Measurements from ENCODE around the gene COTL1.

The COTL1 gene

GRCh38 chr16:84617791-84618580 is at the start of gene COTL1:
Gene COTL1 (minus strand): TSS chr16:84618078. CDS start chr16:84617914, 164 bp downstream.
- Mint-ChIP-seq H3K36me3 (peaks cover 20% of the 10 kb centered on the region), H3K9me3 (no peaks in the 10 kb centered on the region)

GRCh38 chr16:84665843-84666242 is 48.0 kb upstream of the COTL1 start:
- no peak for DNase-seq (ENCODE audit: low spot score in 2 of 2)
- H3K27me3 Mint-ChIP-seq: no peaks in the 10 kb centered on the region
- no peak overlapping the region for H3K27ac Mint-ChIP-seq
- H3K9me3 Mint-ChIP-seq: no peaks in the 10 kb centered on the region
- peaks cover 28% of the 10 kb centered on the region for H3K4me1 Mint-ChIP-seq
- no peak overlapping the region for H3K4me3 Mint-ChIP-seq
- ATAC-seq (ENCODE audit: low read depth): no peak
- peaks cover 19% of the 10 kb centered on the region for H3K36me3 Mint-ChIP-seq

More at GRCh38 chr16:84617791-84618580, at the start of gene COTL1:
- H3K27ac Mint-ChIP-seq: peak within 1 kb of the TSS; percentile 67
- H3K4me3 Mint-ChIP-seq: peak within 1 kb of the TSS; percentile 96
- H3K4me1 Mint-ChIP-seq: peaks cover 57% of the 10 kb centered on the region
- ATAC-seq (ENCODE audit: low read depth) (peak; percentile 82), DNase-seq (ENCODE audit: low spot score in 2 of 2) (peak; percentile 79 to 86)
- no peaks in the 10 kb centered on the region for H3K27me3 Mint-ChIP-seq

- Mint-ChIP-seq H3K27ac (no peak overlapping the region), H3K4me3 (no peak overlapping the region), H3K9me3 (no peaks in the 10 kb centered on the region), H3K4me1 (peaks cover 28% of the 10 kb centered on the region), H3K36me3 (peaks cover 21% of the 10 kb centered on the region), H3K27me3 (no peaks in the 10 kb centered on the region)
- ATAC-seq (ENCODE audit: low read depth): no peak
- DNase-seq (ENCODE audit: low spot score in 2 of 2): no peak
These were observed 47.5 kb upstream of the COTL1 start for GRCh38 chr16:84665359-84665758.

GRCh38 chr16:84663433-84664101 is 45.7 kb upstream of the COTL1 start:
- peak in 1 of 2 donors; percentile 18 for DNase-seq (ENCODE audit: low spot score in 2 of 2)
- Mint-ChIP-seq H3K27me3 (no peaks in the 10 kb centered on the region), H3K27ac (peak overlapping the region; percentile 64), H3K4me3 (peak overlapping the region; percentile 68), H3K36me3 (peaks cover 23% of the 10 kb centered on the region), H3K9me3 (no peaks in the 10 kb centered on the region), H3K4me1 (peaks cover 28% of the 10 kb centered on the region)
- peak; percentile 99 for ATAC-seq (ENCODE audit: low read depth)

GRCh38 chr16:84662471-84662870 is 44.6 kb upstream of the COTL1 start:
- ATAC-seq (ENCODE audit: low read depth) (no peak), DNase-seq (ENCODE audit: low spot score in 2 of 2) (no peak)
- H3K27ac Mint-ChIP-seq: no peak overlapping the region
- no peaks in the 10 kb centered on the region for H3K9me3 Mint-ChIP-seq
- peaks cover 28% of the 10 kb centered on the region for H3K36me3 Mint-ChIP-seq
- H3K27me3 Mint-ChIP-seq: no peaks in the 10 kb centered on the region
- H3K4me1 Mint-ChIP-seq: peaks cover 31% of the 10 kb centered on the region
- H3K4me3 Mint-ChIP-seq: no peak overlapping the region

GRCh38 chr16:84661418-84662060 is 43.7 kb upstream of the COTL1 start:
- H3K36me3 Mint-ChIP-seq: peaks cover 28% of the 10 kb centered on the region
- DNase-seq (ENCODE audit: low spot score in 2 of 2): no peak
- H3K9me3 Mint-ChIP-seq: no peaks in the 10 kb centered on the region
- no peaks in the 10 kb centered on the region for H3K27me3 Mint-ChIP-seq
- H3K4me1 Mint-ChIP-seq: peaks cover 37% of the 10 kb centered on the region
- no peak overlapping the region for H3K4me3 Mint-ChIP-seq
- H3K27ac Mint-ChIP-seq: no peak overlapping the region
- no peak for ATAC-seq (ENCODE audit: low read depth)

- Mint-ChIP-seq H3K27ac (no peak overlapping the region), H3K9me3 (no peaks in the 10 kb centered on the region), H3K36me3 (peaks cover 30% of the 10 kb centered on the region), H3K4me1 (peaks cover 41% of the 10 kb centered on the region), H3K27me3 (no peaks in the 10 kb centered on the region), H3K4me3 (no peak overlapping the region)
- ATAC-seq (ENCODE audit: low read depth) (no peak), DNase-seq (ENCODE audit: low spot score in 2 of 2) (no peak)
These were observed 43.1 kb upstream of the COTL1 start for GRCh38 chr16:84660973-84661372.

GRCh38 chr16:84659656-84660300 is 41.9 kb upstream of the COTL1 start:
- Mint-ChIP-seq H3K4me3 (no peak overlapping the region), H3K27ac (no peak overlapping the region), H3K27me3 (no peaks in the 10 kb centered on the region), H3K9me3 (no peaks in the 10 kb centered on the region), H3K36me3 (peaks cover 30% of the 10 kb centered on the region), H3K4me1 (peaks cover 47% of the 10 kb centered on the region)
- ATAC-seq (ENCODE audit: low read depth): no peak
- no peak for DNase-seq (ENCODE audit: low spot score in 2 of 2)

GRCh38 chr16:84658690-84659089 is 40.8 kb upstream of the COTL1 start:
- Mint-ChIP-seq H3K36me3 (peaks cover 31% of the 10 kb centered on the region), H3K27ac (no peak overlapping the region), H3K27me3 (no peaks in the 10 kb centered on the region), H3K9me3 (no peaks in the 10 kb centered on the region), H3K4me1 (peaks cover 39% of the 10 kb centered on the region), H3K4me3 (no peak overlapping the region)
- DNase-seq (ENCODE audit: low spot score in 2 of 2) (no peak), ATAC-seq (ENCODE audit: low read depth) (no peak)

GRCh38 chr16:84657229-84657837 is 39.5 kb upstream of the COTL1 start:
- DNase-seq (ENCODE audit: low spot score in 2 of 2) (no peak), ATAC-seq (ENCODE audit: low read depth) (no peak)
- Mint-ChIP-seq H3K27me3 (no peaks in the 10 kb centered on the region), H3K4me1 (peaks cover 36% of the 10 kb centered on the region), H3K9me3 (no peaks in the 10 kb centered on the region), H3K27ac (no peak overlapping the region), H3K4me3 (no peak overlapping the region), H3K36me3 (peaks cover 33% of the 10 kb centered on the region)

- DNase-seq (ENCODE audit: low spot score in 2 of 2) (peak in 1 of 2 donors; percentile 30), ATAC-seq (ENCODE audit: low read depth) (peak; percentile 97)
- Mint-ChIP-seq H3K27me3 (no peaks in the 10 kb centered on the region), H3K27ac (peak overlapping the region; percentile 74), H3K9me3 (no peaks in the 10 kb centered on the region), H3K4me1 (peaks cover 34% of the 10 kb centered on the region), H3K36me3 (peaks cover 28% of the 10 kb centered on the region), H3K4me3 (peak overlapping the region; percentile 82)
These were observed 38.8 kb upstream of the COTL1 start for GRCh38 chr16:84656649-84657048.

GRCh38 chr16:84654998-84655397 is 37.1 kb upstream of the COTL1 start:
- Mint-ChIP-seq H3K9me3 (no peaks in the 10 kb centered on the region), H3K27ac (peak overlapping the region; percentile 55), H3K36me3 (peaks cover 21% of the 10 kb centered on the region), H3K4me1 (peaks cover 37% of the 10 kb centered on the region), H3K27me3 (no peaks in the 10 kb centered on the region), H3K4me3 (peak overlapping the region; percentile 24)
- no peak for ATAC-seq (ENCODE audit: low read depth)
- no peak for DNase-seq (ENCODE audit: low spot score in 2 of 2)

- Mint-ChIP-seq H3K4me3 (no peak overlapping the region), H3K27ac (peak overlapping the region; percentile 36), H3K4me1 (peaks cover 39% of the 10 kb centered on the region), H3K9me3 (no peaks in the 10 kb centered on the region), H3K36me3 (peaks cover 21% of the 10 kb centered on the region), H3K27me3 (no peaks in the 10 kb centered on the region)
- ATAC-seq (ENCODE audit: low read depth): no peak
- no peak for DNase-seq (ENCODE audit: low spot score in 2 of 2)
These were observed 36.4 kb upstream of the COTL1 start for GRCh38 chr16:84654238-84654637.
